ENCODE data around the gene AP2A2.

Gene AP2A2

GRCh38 chr11:1023811-1024596 is 98.3 kb downstream of the AP2A2 start:
- H3K4me3 ChIP-seq (ENCODE audit: low read depth, low read length) = no peak overlapping the region
- in situ Hi-C loops (cut with HindIII; ENCODE audit: low sequenced_read_pairs) = no loop called here
- no peak for TF ChIP-seq CTCF (IDR thresholded peaks at IDR 0.05; ENCODE audit: low read depth, low read length, missing control alignments)
- DNase-seq (ENCODE audit: low read depth) = no peak

- no peak for DNase-seq (ENCODE audit: low read depth)
- no peak for TF ChIP-seq CTCF (IDR thresholded peaks at IDR 0.05; ENCODE audit: low read depth, low read length, missing control alignments)
- H3K4me3 ChIP-seq (ENCODE audit: low read depth, low read length) = no peak overlapping the region
- in situ Hi-C loops (cut with HindIII; ENCODE audit: low sequenced_read_pairs) = no loop called here
These were observed 99.1 kb downstream of the AP2A2 start for GRCh38 chr11:1024597-1025409.

GRCh38 chr11:1025410-1026162 is 99.9 kb downstream of the AP2A2 start:
- in situ Hi-C loops (cut with HindIII; ENCODE audit: low sequenced_read_pairs) = no loop called here
- TF ChIP-seq CTCF (IDR thresholded peaks at IDR 0.05; ENCODE audit: low read depth, low read length, missing control alignments) = no peak
- no peak for DNase-seq (ENCODE audit: low read depth)
- no peak overlapping the region for H3K4me3 ChIP-seq (ENCODE audit: low read depth, low read length)

- TF ChIP-seq CTCF (IDR thresholded peaks at IDR 0.05; ENCODE audit: low read depth, low read length, missing control alignments) = no peak
- DNase-seq (ENCODE audit: low read depth) = no peak
- in situ Hi-C loops (cut with HindIII; ENCODE audit: low sequenced_read_pairs) = no loop called here
- no peak overlapping the region for H3K4me3 ChIP-seq (ENCODE audit: low read depth, low read length)
These were observed 100.4 kb downstream of the AP2A2 start for GRCh38 chr11:1026163-1026450.

GRCh38 chr11:1026641-1027482 is 101.2 kb downstream of the AP2A2 start:
- no peak overlapping the region for H3K4me3 ChIP-seq (ENCODE audit: low read depth, low read length)
- in situ Hi-C loops (cut with HindIII; ENCODE audit: low sequenced_read_pairs) = no loop called here
- DNase-seq (ENCODE audit: low read depth) = no peak
- no peak for TF ChIP-seq CTCF (IDR thresholded peaks at IDR 0.05; ENCODE audit: low read depth, low read length, missing control alignments)

All from astrocyte of the cerebellum (primary cell).